CD14-positive monocyte (primary cell): ENCODE results near the gene PPP1R13L. TPM values are rescaled to one million over a fixed set of nuclear protein-coding genes. Genes with fewer than 3 reads are reported as not detected.
A peak's percentile ranks its signal among the peaks of the same experiment; 100 is the strongest.

Source experiments
- DNase-seq, 3 donors: peaks; one replicate each; pipeline ENCODE4 v3.0.0-alpha.2; 2011 to 2022
- H2AFZ ChIP-seq: 2 replicates; pipeline ENCODE4 v1.6.0; 2012; ENCODE audit warnings: mild to moderate bottlenecking, low read depth, low read length, inconsistent platforms; ENCODE audit not compliant: insufficient read depth, poor library complexity, severe bottlenecking
- H3K27ac ChIP-seq, 2 donors: 1 replicate in 1 of 2; 2 replicates in 1 of 2; pipeline ENCODE4 v1.5.1; 2012 to 2013; ENCODE audit warnings: low read length in 2 of 2, control low read depth in 1 of 2, inconsistent platforms in 1 of 2, low read depth in 1 of 2, mild to moderate bottlenecking in 1 of 2
- H3K27me3 ChIP-seq, 2 donors: one replicate each; pipeline versions ENCODE4 v1.6.0 to v1.6.1; 2011 to 2013; ENCODE audit warnings: low read length in 2 of 2; ENCODE audit not compliant: control insufficient read depth in 2 of 2, insufficient read depth in 2 of 2
- H3K36me3 ChIP-seq, 2 donors: replicated peaks in 1 of 2; 1 replicate in 1 of 2; 2 replicates in 1 of 2; pipeline versions ENCODE4 v1.5.1 to v1.6.1; 2012 to 2013; ENCODE audit warnings: low read length in 2 of 2, control low read depth in 1 of 2, inconsistent platforms in 1 of 2, mild to moderate bottlenecking in 1 of 2; ENCODE audit not compliant: insufficient read depth in 2 of 2, control insufficient read depth in 1 of 2
- H3K4me1 ChIP-seq, 2 donors: 1 replicate in 1 of 2; 2 replicates in 1 of 2; pipeline versions ENCODE4 v1.5.1 to v1.6.1; 2012 to 2013; ENCODE audit warnings: low read length in 2 of 2, control low read depth in 1 of 2, inconsistent platforms in 1 of 2, mild to moderate bottlenecking in 1 of 2, moderate library complexity in 1 of 2; ENCODE audit not compliant: insufficient read depth in 2 of 2, control insufficient read depth in 1 of 2
- H3K4me2 ChIP-seq: replicated peaks from 2 replicates; pipeline ENCODE3; 2012; ENCODE audit warnings: low read length, moderate library complexity, mild to moderate bottlenecking; ENCODE audit not compliant: poor library complexity, severe bottlenecking; ENCODE audit errors: extremely low read depth
- H3K4me3 ChIP-seq, 3 experiments: fragments of 200-600 bp in 1 of 3; sonication (generic) in 1 of 3; replicated peaks in 1 of 3; 1 replicate in 2 of 3; 2 replicates in 1 of 3; pipeline ENCODE4 v1.5.1; 2011 to 2013; ENCODE audit warnings: low read length in 3 of 3, mild to moderate bottlenecking in 3 of 3, control low read depth in 2 of 3, low read depth in 2 of 3, inconsistent platforms in 1 of 3, moderate library complexity in 1 of 3
- H3K79me2 ChIP-seq: 2 replicates; pipeline ENCODE4 v1.6.0; 2012; ENCODE audit warnings: mild to moderate bottlenecking, control low read depth, inconsistent platforms, low read length, moderate library complexity; ENCODE audit not compliant: insufficient read depth
- H3K9ac ChIP-seq: 2 replicates; pipeline ENCODE4 v1.6.0; 2017; ENCODE audit warnings: low read length, mild to moderate bottlenecking; ENCODE audit not compliant: insufficient read depth, poor library complexity, severe bottlenecking
- H3K9me3 ChIP-seq, 2 donors: replicated peaks in 1 of 2; 1 replicate in 1 of 2; 2 replicates in 1 of 2; pipeline versions ENCODE4 v1.5.1 to v1.6.1; 2012 to 2013; ENCODE audit warnings: low read length in 2 of 2, control low read depth in 1 of 2; ENCODE audit not compliant: control insufficient read depth in 1 of 2, insufficient read depth in 1 of 2
- H4K20me1 ChIP-seq: 2 replicates; pipeline ENCODE4 v1.6.0; 2012; ENCODE audit warnings: mild to moderate bottlenecking, low read length, control low read depth, moderate library complexity; ENCODE audit not compliant: insufficient read depth
- H3K27ac Mint-ChIP-seq, 7 donors: one replicate each; pipeline ENCODE4 v1.8.0; 2020; ENCODE audit warnings: mild to moderate bottlenecking in 7 of 7, mixed read lengths in 7 of 7, moderate library complexity in 6 of 7, inconsistent platforms in 2 of 7
- H3K27me3 Mint-ChIP-seq, 3 donors: one replicate each; pipeline ENCODE4 v1.8.0; 2021 to 2022; ENCODE audit warnings: low read depth in 3 of 3, mild to moderate bottlenecking in 3 of 3, mixed read lengths in 3 of 3, moderate library complexity in 3 of 3, inconsistent platforms in 1 of 3
- H3K36me3 Mint-ChIP-seq, 2 donors: one replicate each; pipeline ENCODE4 v1.8.0; 2020; ENCODE audit warnings: mixed read lengths in 2 of 2, inconsistent platforms in 1 of 2, mild to moderate bottlenecking in 1 of 2
- H3K4me1 Mint-ChIP-seq: one replicate; pipeline ENCODE4 v1.8.0; 2020; ENCODE audit warnings: mild to moderate bottlenecking, mixed read lengths
- H3K4me3 Mint-ChIP-seq, 2 donors: one replicate each; pipeline ENCODE4 v1.8.0; 2020; ENCODE audit warnings: mild to moderate bottlenecking in 2 of 2, mixed read lengths in 2 of 2, moderate library complexity in 1 of 2
- H3K9me3 Mint-ChIP-seq, 7 donors: one replicate each; pipeline ENCODE4 v1.8.0; 2020 to 2022; ENCODE audit warnings: mixed read lengths in 7 of 7, mild to moderate bottlenecking in 6 of 7, moderate library complexity in 6 of 7, inconsistent platforms in 2 of 7
- WGBS: methylation state at CpG from one replicate; pipeline ENCODE4 v1.1.5; 2013; ENCODE audit warnings: missing lambda C conversion rate; ENCODE audit not compliant: insufficient coverage; 5-methylcytosine and 5-hydroxymethylcytosine counted together
- intact Hi-C, 2 donors: fragments of 100-400 bp; cut with micrococcal nuclease; formaldehyde crosslinking; loops; one replicate each; pipeline versions ENCODE4 v1.15.0 to v1.15.1; 2023
- polyA plus RNA-seq, 3 donors: library from polyadenylated mRNA; depleted of rRNA in 1 of 3; unstranded in 2 of 3; stranded (reverse) in 1 of 3; fragments of 300-500 nt in 2 of 3; fragments of >200 nt in 1 of 3; fragmentation: Illumina TruSeq in 2 of 3; gene quantifications; 1 replicate in 2 of 3; 2 replicates in 1 of 3; pipeline ENCODE4 v1.2.3, GENCODE V29; 2012 to 2021
- TF ChIP-seq, protein P1 (sequence below): fragments of 200-600 bp; IDR thresholded peaks from one replicate; pipeline ENCODE4 v1.8.0; 2022; ENCODE audit warnings: antibody characterized with exemption, mild to moderate bottlenecking

The PPP1R13L gene
- polyA plus RNA-seq, 3 donors, result 0.18 to 1.8 (median 0.45) TPM

DNA sequence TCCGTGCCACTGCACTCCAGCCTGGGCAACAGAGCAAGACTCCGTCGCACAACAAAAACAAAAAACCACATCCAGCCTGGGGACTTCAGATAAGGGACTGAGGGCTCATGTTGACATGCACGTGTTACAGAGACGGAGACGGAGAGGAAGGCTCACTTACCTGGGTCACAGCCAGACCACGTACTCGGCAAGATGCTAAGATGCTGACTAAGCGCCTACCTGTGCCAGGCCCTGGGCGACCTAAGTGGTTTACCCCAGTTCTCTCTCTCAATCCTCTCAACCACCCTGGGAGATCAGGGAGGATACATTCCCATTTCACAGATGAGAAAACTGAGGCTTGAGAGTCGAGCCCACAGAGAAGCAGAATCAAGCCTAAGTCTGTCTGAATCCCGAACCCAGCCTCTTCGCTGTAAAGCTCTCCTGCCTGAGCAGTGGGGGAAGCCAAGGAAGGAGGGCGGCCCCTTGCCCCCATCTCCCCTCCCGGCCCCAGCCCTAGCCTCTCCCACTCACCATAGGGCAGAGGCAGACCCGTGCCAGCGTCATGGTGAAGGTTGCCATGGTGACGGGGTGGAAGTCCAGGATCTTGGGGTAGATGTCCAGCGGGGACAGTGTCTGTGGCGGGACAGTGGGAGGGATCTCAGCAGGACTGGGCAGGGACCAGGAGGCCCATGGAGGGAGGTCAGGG is 48.0 kb downstream of the PPP1R13L start:
- H3K27ac ChIP-seq, result no peak overlapping the region
- intact Hi-C loops, result no loop called here
- H3K36me3 ChIP-seq, result peaks cover 34 to 79% of the 10 kb centered on the region in 2 donors
- H3K4me3 Mint-ChIP-seq, result no peak overlapping the region
- H3K4me2 ChIP-seq, result no peak overlapping the region
- no peak overlapping the region for H3K4me3 ChIP-seq
- H3K9me3 Mint-ChIP-seq, result peaks cover 0 to 3% (median 0%) of the 10 kb centered on the region in 7 donors
- H3K27me3 Mint-ChIP-seq, result no peaks in the 10 kb centered on the region
- H3K4me1 Mint-ChIP-seq, result no peaks in the 10 kb centered on the region
- TF ChIP-seq, protein P1, sequence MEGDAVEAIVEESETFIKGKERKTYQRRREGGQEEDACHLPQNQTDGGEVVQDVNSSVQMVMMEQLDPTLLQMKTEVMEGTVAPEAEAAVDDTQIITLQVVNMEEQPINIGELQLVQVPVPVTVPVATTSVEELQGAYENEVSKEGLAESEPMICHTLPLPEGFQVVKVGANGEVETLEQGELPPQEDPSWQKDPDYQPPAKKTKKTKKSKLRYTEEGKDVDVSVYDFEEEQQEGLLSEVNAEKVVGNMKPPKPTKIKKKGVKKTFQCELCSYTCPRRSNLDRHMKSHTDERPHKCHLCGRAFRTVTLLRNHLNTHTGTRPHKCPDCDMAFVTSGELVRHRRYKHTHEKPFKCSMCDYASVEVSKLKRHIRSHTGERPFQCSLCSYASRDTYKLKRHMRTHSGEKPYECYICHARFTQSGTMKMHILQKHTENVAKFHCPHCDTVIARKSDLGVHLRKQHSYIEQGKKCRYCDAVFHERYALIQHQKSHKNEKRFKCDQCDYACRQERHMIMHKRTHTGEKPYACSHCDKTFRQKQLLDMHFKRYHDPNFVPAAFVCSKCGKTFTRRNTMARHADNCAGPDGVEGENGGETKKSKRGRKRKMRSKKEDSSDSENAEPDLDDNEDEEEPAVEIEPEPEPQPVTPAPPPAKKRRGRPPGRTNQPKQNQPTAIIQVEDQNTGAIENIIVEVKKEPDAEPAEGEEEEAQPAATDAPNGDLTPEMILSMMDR, result no peak
- no peaks in the 10 kb centered on the region for H3K4me1 ChIP-seq
- no peaks in the 10 kb centered on the region for H3K9me3 ChIP-seq
- no peak for DNase-seq
- H3K27ac Mint-ChIP-seq, result peak overlapping the region in 2 of 7 donors; percentile 0 to 3
- whole genome bisulfite sequencing, result 97% methylated on average over 11 of the region's 20 CpGs
- no peaks in the 10 kb centered on the region for H4K20me1 ChIP-seq
- peaks cover 60 to 86% of the 10 kb centered on the region in 2 donors for H3K36me3 Mint-ChIP-seq
- H3K79me2 ChIP-seq, result no peaks in the 10 kb centered on the region
- H3K27me3 ChIP-seq, result no peaks in the 10 kb centered on the region
- no peak overlapping the region for H2AFZ ChIP-seq
- H3K9ac ChIP-seq, result no peak overlapping the region

DNA sequence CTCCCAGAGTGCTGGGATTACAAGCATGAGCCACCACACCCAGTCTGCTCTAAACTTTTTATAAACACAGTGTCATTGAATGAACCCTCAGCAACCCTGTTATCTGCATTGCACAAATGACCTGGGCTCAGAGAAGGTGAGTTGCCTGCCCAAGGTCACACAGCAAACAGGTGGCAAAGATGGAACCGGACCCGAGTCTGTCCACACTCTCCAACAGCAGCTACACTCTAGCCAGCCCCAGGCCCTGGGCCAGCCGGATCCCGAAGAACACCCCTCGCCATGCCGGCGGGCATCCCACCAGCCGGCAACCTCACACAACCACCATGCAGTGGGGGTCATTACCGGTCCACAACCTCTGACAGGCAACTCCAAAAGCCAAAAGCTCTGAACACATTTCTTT is 49.0 kb downstream of the PPP1R13L start:
- Mint-ChIP-seq H3K27ac (peak overlapping the region in 1 of 7 donors; percentile 46), H3K27me3 (no peaks in the 10 kb centered on the region), H3K36me3 (peaks cover 58 to 86% of the 10 kb centered on the region in 2 donors), H3K4me3 (no peak overlapping the region), H3K9me3 (peaks cover 0 to 3% (median 0%) of the 10 kb centered on the region in 7 donors), H3K4me1 (no peaks in the 10 kb centered on the region)
- Histone ChIP-seq H3K4me1 (no peaks in the 10 kb centered on the region), H3K4me2 (no peak overlapping the region), H4K20me1 (no peaks in the 10 kb centered on the region), H3K27ac (no peak overlapping the region), H2AFZ (no peak overlapping the region), H3K79me2 (no peaks in the 10 kb centered on the region), H3K36me3 (peaks cover 31 to 79% of the 10 kb centered on the region in 2 donors), H3K9me3 (no peaks in the 10 kb centered on the region), H3K4me3 (no peak overlapping the region), H3K9ac (no peak overlapping the region), H3K27me3 (no peaks in the 10 kb centered on the region)
- TF ChIP-seq, protein P1, result no peak
- intact Hi-C loops, result no loop called here
- 98% methylated on average over 9 of the region's 9 CpGs for whole genome bisulfite sequencing
- DNase-seq, result no peak
